ENCODE results near the gene CRABP1. TPM values are rescaled to one million over a fixed set of nuclear protein-coding genes. Genes with fewer than 3 reads are reported as not detected.

Gene CRABP1
- total RNA-seq, 4 donors from 2014 or later = not detected

- peaks cover 0 to 3% (median 0%) of the 10 kb centered on the region in 3 donors for H3K27me3 ChIP-seq
- intact Hi-C loops (cut with DNase I; ENCODE audit: low total_unique reads) = no loop called here
- in situ Hi-C loops (cut with MboI; ENCODE audit: low sequenced_read_pairs in 4 of 4) = no loop called here
- TF ChIP-seq CTCF (IDR thresholded peaks at IDR 0.05 in 4 of 5, conservative IDR thresholded peaks at IDR 0.05 in 1 of 5) = no peak
- no peak for TF ChIP-seq POLR2A (IDR thresholded peaks at IDR 0.05)
- ATAC-seq (no peak), DNase-seq (no peak)
- H3K27ac ChIP-seq = no peak overlapping the region
- H3K36me3 ChIP-seq = no peaks in the 10 kb centered on the region
- no peaks in the 10 kb centered on the region for H3K4me1 ChIP-seq
- H3K4me3 ChIP-seq = no peak overlapping the region
- no peaks in the 10 kb centered on the region for H3K9me3 ChIP-seq
Measured at GRCh38 chr15:78351539-78351938, 11.4 kb downstream of the CRABP1 start.

GRCh38 chr15:78353093-78353492, 12.9 kb downstream of the CRABP1 start:
- H3K27me3 ChIP-seq = peaks cover 0 to 3% (median 0%) of the 10 kb centered on the region in 3 donors
- no peak overlapping the region for H3K27ac ChIP-seq
- H3K4me3 ChIP-seq = no peak overlapping the region
- intact Hi-C loops (cut with DNase I; ENCODE audit: low total_unique reads) (no loop called here), in situ Hi-C loops (cut with MboI; ENCODE audit: low sequenced_read_pairs in 4 of 4) (no loop called here)
- H3K36me3 ChIP-seq = no peaks in the 10 kb centered on the region
- no peaks in the 10 kb centered on the region for H3K4me1 ChIP-seq
- TF ChIP-seq POLR2A (IDR thresholded peaks at IDR 0.05) = no peak
- TF ChIP-seq CTCF (IDR thresholded peaks at IDR 0.05 in 4 of 5, conservative IDR thresholded peaks at IDR 0.05 in 1 of 5) = no peak
- DNase-seq (no peak), ATAC-seq (no peak)
- H3K9me3 ChIP-seq = no peaks in the 10 kb centered on the region

DNA sequence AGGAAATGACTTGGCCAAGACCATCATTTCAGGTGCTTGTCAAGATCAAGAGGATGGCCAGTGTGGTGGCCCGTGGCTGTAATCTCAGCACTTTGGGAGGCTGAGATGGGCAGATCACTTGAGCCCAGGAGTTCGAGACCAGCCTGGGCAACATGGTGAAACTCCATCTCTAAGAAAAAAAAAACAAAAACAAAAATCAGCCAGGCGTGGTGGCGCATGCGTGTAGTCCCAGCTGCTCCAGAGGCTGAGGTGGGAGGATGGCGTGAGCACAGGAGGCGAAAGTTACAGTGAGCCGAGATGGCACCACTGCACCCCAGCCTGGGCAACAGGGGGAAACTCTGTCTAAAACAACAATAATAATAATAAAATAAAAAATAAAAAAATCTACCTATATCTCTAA, 15.0 kb downstream of the CRABP1 start:
- intact Hi-C loops (cut with DNase I; ENCODE audit: low total_unique reads) = no loop called here

DNA sequence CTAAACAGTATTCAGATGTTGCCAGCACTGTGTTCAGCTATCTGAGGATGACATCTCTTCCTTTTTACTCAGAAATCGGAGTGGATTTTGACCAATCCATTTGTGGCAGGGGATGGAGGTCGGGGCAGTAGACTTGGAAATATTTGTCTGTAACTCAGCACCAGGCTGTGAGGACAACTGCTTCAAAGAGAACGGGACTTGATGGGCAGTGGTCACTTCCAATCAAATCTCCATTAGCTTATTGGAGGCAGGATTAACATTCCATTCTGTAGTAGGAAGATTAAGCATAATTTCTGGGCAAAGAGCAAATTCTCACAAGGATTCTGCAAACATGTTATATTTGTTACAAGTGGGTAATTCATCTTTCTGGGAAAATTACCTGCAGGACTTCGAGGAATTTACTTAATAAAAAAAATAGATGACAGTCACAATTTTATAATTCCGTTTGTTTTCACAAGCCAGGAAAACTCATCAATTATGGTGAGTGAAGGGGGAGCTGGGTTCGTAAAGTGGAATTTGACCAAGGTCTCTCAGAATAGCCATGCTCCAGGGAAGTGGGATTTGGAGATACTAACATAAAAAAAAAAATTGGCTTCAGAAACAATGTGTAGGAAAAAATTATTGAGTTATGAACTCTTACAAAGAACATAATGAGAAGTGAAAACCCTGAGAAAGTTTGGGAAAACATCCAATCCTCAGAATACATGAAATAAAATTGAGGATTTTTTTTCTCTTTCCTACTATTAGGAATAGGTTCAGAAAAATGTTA, 18.1 kb downstream of the CRABP1 start:
- in situ Hi-C loops (cut with MboI; ENCODE audit: low sequenced_read_pairs in 4 of 4) (no loop called here), intact Hi-C loops (cut with DNase I; ENCODE audit: low total_unique reads) (no loop called here)
- Histone ChIP-seq H3K9me3 (no peaks in the 10 kb centered on the region), H3K27me3 (peaks cover 0 to 3% (median 0%) of the 10 kb centered on the region in 3 donors), H3K36me3 (no peaks in the 10 kb centered on the region), H3K27ac (no peak overlapping the region), H3K4me3 (no peak overlapping the region), H3K4me1 (peaks cover 0 to 5% of the 10 kb centered on the region in 2 donors)
- no peak for DNase-seq
- TF ChIP-seq CTCF (IDR thresholded peaks at IDR 0.05 in 4 of 5, conservative IDR thresholded peaks at IDR 0.05 in 1 of 5) (no peak), POLR2A (IDR thresholded peaks at IDR 0.05) (no peak)
- no peak for ATAC-seq

More for the DNA sequence above, 15.0 kb downstream of the CRABP1 start:
- Histone ChIP-seq H3K4me3 (no peak overlapping the region), H3K27me3 (peaks cover 0 to 3% (median 0%) of the 10 kb centered on the region in 3 donors), H3K9me3 (no peaks in the 10 kb centered on the region), H3K27ac (no peak overlapping the region), H3K4me1 (peaks cover 0 to 2% of the 10 kb centered on the region in 2 donors), H3K36me3 (no peaks in the 10 kb centered on the region)
- TF ChIP-seq POLR2A (IDR thresholded peaks at IDR 0.05) (no peak), CTCF (IDR thresholded peaks at IDR 0.05 in 4 of 5, conservative IDR thresholded peaks at IDR 0.05 in 1 of 5) (no peak)
- ATAC-seq (no peak), DNase-seq (no peak)
- in situ Hi-C loops (cut with MboI; ENCODE audit: low sequenced_read_pairs in 4 of 4) = no loop called here

All from gastrocnemius medialis (tissue), 4 donors.